PFSK-1 (cell line): ENCODE results near the gene AMER2.

Experiments used
- FOXP2 ChIP-seq: optimal IDR thresholded peaks from 2 replicates; pipeline ENCODE3; 2011; ENCODE audit warnings: borderline replicate concordance, control low read depth, inconsistent platforms; ENCODE audit not compliant: insufficient read depth; ENCODE audit errors: extremely low read length, extremely low read depth
- POLR2AphosphoS5 ChIP-seq: IDR thresholded peaks from 2 replicates; pipeline ENCODE4 v1.6.1; 2012; ENCODE audit warnings: low read depth, mild to moderate bottlenecking, control low read depth, low read length, moderate library complexity
- REST ChIP-seq, 2 experiments: IDR thresholded peaks; 2 replicates each; pipeline versions ENCODE4 v1.6.1 to v1.8.0; 2011 to 2012; ENCODE audit warnings: low read depth in 2 of 2, low read length in 2 of 2, control low read depth in 1 of 2, inconsistent platforms in 1 of 2, mild to moderate bottlenecking in 1 of 2, moderate library complexity in 1 of 2; ENCODE audit not compliant: insufficient read depth in 1 of 2
- SIN3A ChIP-seq: IDR thresholded peaks from 2 replicates; pipeline ENCODE4 v1.6.1; 2012; ENCODE audit warnings: mild to moderate bottlenecking, low read length, moderate library complexity, borderline replicate concordance; ENCODE audit not compliant: insufficient read depth
- TAF1 ChIP-seq: IDR thresholded peaks from 2 replicates; pipeline ENCODE4 v1.6.1; 2012; ENCODE audit warnings: low read length, control low read depth, borderline replicate concordance; ENCODE audit not compliant: insufficient read depth

AMER2 gene

GRCh38 chr13:25147638-25148401 lies 24.3 kb downstream of the AMER2 start:
- TF ChIP-seq REST (IDR thresholded peaks at IDR 0.05; ENCODE audit: insufficient read depth in 1 of 2, low read depth in 2 of 2, low read length in 2 of 2) (no peak), SIN3A (no peak), FOXP2 (no peak), POLR2AphosphoS5 (no peak), TAF1 (no peak)

DNA sequence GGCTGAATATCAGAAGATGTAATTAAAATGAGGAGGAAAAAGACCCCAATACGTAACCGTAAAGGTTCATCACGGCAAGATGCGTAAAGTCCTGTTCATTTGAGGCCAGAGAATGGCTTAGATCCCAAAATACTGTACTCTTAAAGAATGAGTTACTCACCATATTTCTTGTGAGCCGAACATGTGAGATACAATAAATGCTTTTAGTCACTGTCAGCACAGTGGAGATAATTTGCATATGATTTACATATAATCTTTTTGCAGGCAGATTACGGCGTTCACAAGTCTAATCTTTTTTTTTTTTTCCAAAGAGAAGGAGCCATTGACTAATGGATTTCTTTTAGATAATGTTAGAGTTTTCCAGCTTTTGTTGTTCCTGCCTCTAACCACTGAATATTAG lies 28.4 kb downstream of the AMER2 start:
- no peak for TF ChIP-seq FOXP2
- no peak for TF ChIP-seq POLR2AphosphoS5
- TF ChIP-seq SIN3A, result no peak
- TF ChIP-seq TAF1, result no peak
- TF ChIP-seq REST (IDR thresholded peaks at IDR 0.05; ENCODE audit: insufficient read depth in 1 of 2, low read depth in 2 of 2, low read length in 2 of 2), result no peak

DNA sequence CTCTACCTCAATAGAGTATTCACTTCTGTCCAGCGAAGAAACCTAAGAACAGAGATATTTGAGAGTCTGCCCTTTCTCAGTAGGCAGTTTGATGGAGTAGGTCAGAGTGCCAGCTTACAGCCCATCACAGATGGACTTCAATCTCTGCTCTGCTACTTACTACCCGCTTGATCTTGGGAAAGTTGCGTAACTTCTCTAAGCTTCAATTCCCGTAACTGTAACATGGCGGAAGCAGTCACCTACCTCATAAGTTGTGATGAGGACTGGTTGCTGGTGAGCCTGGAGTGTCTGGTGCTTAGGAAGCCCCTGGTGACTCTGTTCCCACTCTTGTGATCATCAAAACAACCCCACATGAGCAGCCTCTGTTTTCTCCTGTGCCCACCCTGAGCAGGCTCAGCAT lies 31.0 kb downstream of the AMER2 start:
- TF ChIP-seq REST (IDR thresholded peaks at IDR 0.05; ENCODE audit: insufficient read depth in 1 of 2, low read depth in 2 of 2, low read length in 2 of 2), result no peak
- TF ChIP-seq TAF1, result no peak
- no peak for TF ChIP-seq SIN3A
- TF ChIP-seq POLR2AphosphoS5, result no peak
- no peak for TF ChIP-seq FOXP2

DNA sequence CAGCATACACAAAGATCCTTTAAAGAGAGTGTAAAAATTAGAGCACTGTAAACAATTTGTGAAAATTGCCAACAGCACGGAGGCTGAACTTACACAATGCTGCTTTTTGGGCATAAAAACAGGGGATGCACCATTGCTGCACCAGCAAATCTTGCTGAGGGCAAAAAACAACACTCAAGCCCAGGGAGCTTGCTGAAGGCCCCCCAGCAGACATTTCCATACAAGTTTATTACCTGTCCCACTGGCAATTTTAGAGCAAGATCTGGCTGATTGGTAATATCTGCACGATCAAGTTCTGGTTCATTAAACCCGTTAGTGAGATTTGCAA lies 34.3 kb downstream of the AMER2 start:
- TF ChIP-seq TAF1, result no peak
- no peak for TF ChIP-seq SIN3A
- no peak for TF ChIP-seq FOXP2
- no peak for TF ChIP-seq REST (IDR thresholded peaks at IDR 0.05; ENCODE audit: insufficient read depth in 1 of 2, low read depth in 2 of 2, low read length in 2 of 2)
- TF ChIP-seq POLR2AphosphoS5, result no peak
